CD4-positive, alpha-beta T cell treated with Interleukin-15 for 1 hour (primary cell): ENCODE measurements around the gene ASPSCR1.

ENCODE experiments used
- DNase-seq: peaks from one replicate; pipeline ENCODE4 v3.0.0-alpha.2; 2020

Gene ASPSCR1

GRCh38 chr17:81977211-81977808, at the start of gene ASPSCR1:
Gene ASPSCR1 (plus strand): TSS chr17:81977629. CDS start chr17:81977647, 18 bp downstream.
- DNase-seq, result peak; percentile 89

GRCh38 chr17:81927653-81928543, 49.5 kb upstream of the ASPSCR1 start, which contains the start of gene MAFG:
Gene MAFG (minus strand): TSS chr17:81927735. CDS start chr17:81923185, 4,550 bp downstream.
- DNase-seq, result peak; percentile 91

GRCh38 chr17:81928544-81929252, 48.7 kb upstream of the ASPSCR1 start:
- no peak for DNase-seq

- DNase-seq, result no peak
These were observed 47.9 kb upstream of the ASPSCR1 start for GRCh38 chr17:81929253-81930141.

- DNase-seq, result no peak
These were observed 47.0 kb upstream of the ASPSCR1 start for GRCh38 chr17:81930142-81931125.

- DNase-seq, result no peak
These were observed 46.3 kb upstream of the ASPSCR1 start for GRCh38 chr17:81931189-81931556.

GRCh38 chr17:81931557-81932332, 45.7 kb upstream of the ASPSCR1 start:
- DNase-seq, result no peak

GRCh38 chr17:81932333-81932983, 45.0 kb upstream of the ASPSCR1 start:
- DNase-seq, result no peak

GRCh38 chr17:81933178-81933699, 44.2 kb upstream of the ASPSCR1 start:
- DNase-seq, result no peak

GRCh38 chr17:81934098-81934757, 43.2 kb upstream of the ASPSCR1 start:
- DNase-seq, result no peak

GRCh38 chr17:81934850-81935708, 42.4 kb upstream of the ASPSCR1 start:
- DNase-seq, result no peak

GRCh38 chr17:81935709-81936084, 41.7 kb upstream of the ASPSCR1 start:
- DNase-seq, result no peak

GRCh38 chr17:81939218-81939617, 38.2 kb upstream of the ASPSCR1 start:
- DNase-seq, result no peak

GRCh38 chr17:81939881-81940385, 37.5 kb upstream of the ASPSCR1 start:
- no peak for DNase-seq

GRCh38 chr17:81940538-81941483, 36.6 kb upstream of the ASPSCR1 start:
- no peak for DNase-seq

- DNase-seq, result no peak
These were observed 35.8 kb upstream of the ASPSCR1 start for GRCh38 chr17:81941484-81942166.
